ENCODE results near the gene GOSR2. TPM values are rescaled to one million over a fixed set of nuclear protein-coding genes. Genes with fewer than 3 reads are reported as not detected.

GOSR2 gene
- total RNA-seq, 2 donors from 2014 or later, result 30.9 to 94.8 TPM

DNA sequence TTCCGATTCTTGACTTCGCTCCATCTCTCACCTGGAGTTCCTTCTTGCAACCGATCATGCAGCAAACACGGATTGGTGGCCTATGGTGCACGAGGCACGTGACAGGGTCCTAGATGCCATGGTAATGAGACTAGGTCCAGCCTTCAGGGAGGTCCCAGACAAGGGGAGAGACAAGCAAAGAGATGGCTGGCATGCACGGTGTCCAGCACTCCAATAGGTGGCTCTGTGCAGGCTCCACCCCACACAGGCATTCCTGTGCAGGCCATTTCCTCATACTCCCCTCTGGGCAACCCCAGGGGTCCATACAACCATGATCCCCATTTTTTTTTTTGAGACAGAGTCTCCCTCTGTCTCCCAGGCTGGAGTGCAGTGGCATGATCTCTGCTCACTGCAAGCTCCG, 40.3 kb upstream of the GOSR2 start:
- Histone ChIP-seq H3K27ac (no peak overlapping the region), H3K36me3 (no peaks in the 10 kb centered on the region), H3K4me3 (no peak overlapping the region), H3K4me1 (ENCODE audit: control insufficient read depth in 1 of 2, low read depth in 2 of 2) (no peaks in the 10 kb centered on the region), H3K27me3 (replicated peaks; ENCODE audit: insufficient read depth) (no peaks in the 10 kb centered on the region), H3K9me3 (no peaks in the 10 kb centered on the region)
- DNase-seq (ENCODE audit: low spot score) (no peak), ATAC-seq (ENCODE audit: insufficient number of reproducible peaks, low FRiP score, low read depth) (no peak)
- TF ChIP-seq CTCF (IDR thresholded peaks at IDR 0.05), result no peak

- no peaks in the 10 kb centered on the region for H3K9me3 ChIP-seq
- no peak overlapping the region for H3K27ac ChIP-seq
- DNase-seq (ENCODE audit: low spot score) (no peak), ATAC-seq (ENCODE audit: insufficient number of reproducible peaks, low FRiP score, low read depth) (no peak)
- H3K4me1 ChIP-seq (ENCODE audit: control insufficient read depth in 1 of 2, low read depth in 2 of 2), result no peaks in the 10 kb centered on the region
- no peak overlapping the region for H3K4me3 ChIP-seq
- no peaks in the 10 kb centered on the region for H3K27me3 ChIP-seq (replicated peaks; ENCODE audit: insufficient read depth)
- no peaks in the 10 kb centered on the region for H3K36me3 ChIP-seq
- no peak for TF ChIP-seq CTCF (IDR thresholded peaks at IDR 0.05)
Measured at GRCh38 chr17:46883871-46884520, 39.0 kb upstream of the GOSR2 start.

GRCh38 chr17:46884552-46884951, 38.4 kb upstream of the GOSR2 start:
- H3K4me3 ChIP-seq, result no peak overlapping the region
- H3K9me3 ChIP-seq, result no peaks in the 10 kb centered on the region
- ATAC-seq (ENCODE audit: insufficient number of reproducible peaks, low FRiP score, low read depth) (no peak), DNase-seq (ENCODE audit: low spot score) (no peak)
- no peak for TF ChIP-seq CTCF (IDR thresholded peaks at IDR 0.05)
- no peaks in the 10 kb centered on the region for H3K4me1 ChIP-seq (ENCODE audit: control insufficient read depth in 1 of 2, low read depth in 2 of 2)
- no peaks in the 10 kb centered on the region for H3K36me3 ChIP-seq
- H3K27me3 ChIP-seq (replicated peaks; ENCODE audit: insufficient read depth), result no peaks in the 10 kb centered on the region
- no peak overlapping the region for H3K27ac ChIP-seq

GRCh38 chr17:46885415-46886309, 37.3 kb upstream of the GOSR2 start:
- no peak for DNase-seq (ENCODE audit: low spot score)
- Histone ChIP-seq H3K27ac (no peak overlapping the region), H3K4me3 (no peak overlapping the region), H3K36me3 (no peaks in the 10 kb centered on the region), H3K4me1 (ENCODE audit: control insufficient read depth in 1 of 2, low read depth in 2 of 2) (no peaks in the 10 kb centered on the region), H3K9me3 (no peaks in the 10 kb centered on the region), H3K27me3 (replicated peaks; ENCODE audit: insufficient read depth) (no peaks in the 10 kb centered on the region)
- TF ChIP-seq CTCF (IDR thresholded peaks at IDR 0.05), result no peak
- no peak for ATAC-seq (ENCODE audit: insufficient number of reproducible peaks, low FRiP score, low read depth)

DNA sequence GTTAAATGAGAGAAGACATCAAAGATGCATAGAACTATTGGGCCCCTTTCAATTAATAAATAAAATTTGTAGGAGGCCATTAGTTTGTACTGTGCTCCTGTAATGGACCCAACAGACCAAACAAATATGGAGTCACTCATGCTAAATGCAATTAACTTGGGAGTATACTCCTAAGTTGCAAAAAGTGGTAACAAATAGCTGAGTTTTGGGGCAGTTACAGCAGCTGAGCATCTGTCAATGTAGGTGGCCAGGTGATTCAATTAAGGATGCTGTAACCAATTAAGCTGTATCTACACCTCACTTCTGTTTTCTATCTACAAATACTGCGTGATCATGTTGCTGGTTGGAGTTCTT, 36.7 kb upstream of the GOSR2 start:
- no peaks in the 10 kb centered on the region for H3K27me3 ChIP-seq (replicated peaks; ENCODE audit: insufficient read depth)
- TF ChIP-seq CTCF (IDR thresholded peaks at IDR 0.05), result no peak
- H3K36me3 ChIP-seq, result no peaks in the 10 kb centered on the region
- no peak overlapping the region for H3K4me3 ChIP-seq
- H3K9me3 ChIP-seq, result no peaks in the 10 kb centered on the region
- H3K4me1 ChIP-seq (ENCODE audit: control insufficient read depth in 1 of 2, low read depth in 2 of 2), result no peaks in the 10 kb centered on the region
- DNase-seq (ENCODE audit: low spot score) (no peak), ATAC-seq (ENCODE audit: insufficient number of reproducible peaks, low FRiP score, low read depth) (no peak)
- H3K27ac ChIP-seq, result no peak overlapping the region
